Peyer's patch (tissue), 4 donors: ENCODE measurements around the gene SLC35B1. TPM values are rescaled to one million over a fixed set of nuclear protein-coding genes. Genes with fewer than 3 reads are reported as not detected.

Experiments
- DNase-seq, 3 donors: peaks; one replicate each; pipeline ENCODE4 v3.0.0-alpha.2; 2017 to 2019
- H3K27ac ChIP-seq, 4 donors: fragments of 200-600 bp; sonication (generic); one replicate each; pipeline ENCODE4 v1.5.1; 2016 to 2019
- H3K27me3 ChIP-seq, 2 donors: fragments of 200-600 bp; sonication (generic); one replicate each; pipeline ENCODE4 v1.5.1; 2019
- H3K36me3 ChIP-seq, 3 donors: fragments of 200-600 bp; sonication (generic); one replicate each; pipeline ENCODE4 v1.5.1; 2016 to 2019
- H3K4me1 ChIP-seq, 4 donors: fragments of 200-600 bp; sonication (generic); one replicate each; pipeline ENCODE4 v1.5.1; 2016 to 2019
- H3K4me3 ChIP-seq, 4 donors: fragments of 200-600 bp; sonication (generic); 1 replicate in 3 of 4; 2 replicates in 1 of 4; pipeline ENCODE4 v1.5.1; 2016 to 2019; ENCODE audit warnings: mild to moderate bottlenecking in 1 of 4
- H3K9me3 ChIP-seq, 4 donors: fragments of 200-600 bp; sonication (generic); one replicate each; pipeline ENCODE4 v1.5.1; 2016 to 2019; ENCODE audit warnings: mild to moderate bottlenecking in 1 of 4
- POLR2A ChIP-seq, 2 donors: fragments of 450-650 bp; IDR thresholded peaks; one replicate each; pipeline ENCODE4 v1.5.1; 2017; ENCODE audit warnings: antibody characterized with exemption in 2 of 2, mild to moderate bottlenecking in 2 of 2, moderate library complexity in 2 of 2
- total RNA-seq, 4 donors: library from RNA; depleted of rRNA; stranded (reverse); fragments of >200 nt; gene quantifications; one replicate each; pipeline ENCODE4 v1.1.0, GENCODE V29; 2016
- TF ChIP-seq, protein P1 (sequence below), 6 experiments: fragments of 450-650 bp in 4 of 6; fragments of 200-600 bp in 2 of 6; sonication (generic) in 1 of 6; IDR thresholded peaks; one replicate each; pipeline ENCODE4 v1.5.1; 2017 to 2019; ENCODE audit warnings: antibody characterized with exemption in 6 of 6, mild to moderate bottlenecking in 3 of 6, moderate library complexity in 1 of 6

SLC35B1 gene, protein sequence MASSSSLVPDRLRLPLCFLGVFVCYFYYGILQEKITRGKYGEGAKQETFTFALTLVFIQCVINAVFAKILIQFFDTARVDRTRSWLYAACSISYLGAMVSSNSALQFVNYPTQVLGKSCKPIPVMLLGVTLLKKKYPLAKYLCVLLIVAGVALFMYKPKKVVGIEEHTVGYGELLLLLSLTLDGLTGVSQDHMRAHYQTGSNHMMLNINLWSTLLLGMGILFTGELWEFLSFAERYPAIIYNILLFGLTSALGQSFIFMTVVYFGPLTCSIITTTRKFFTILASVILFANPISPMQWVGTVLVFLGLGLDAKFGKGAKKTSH
- 100 to 1,000 TPM in 1 of 4 donors, 10 to 100 TPM in 3; 42.1 to 115 (median 78.2) TPM for total RNA-seq

DNA sequence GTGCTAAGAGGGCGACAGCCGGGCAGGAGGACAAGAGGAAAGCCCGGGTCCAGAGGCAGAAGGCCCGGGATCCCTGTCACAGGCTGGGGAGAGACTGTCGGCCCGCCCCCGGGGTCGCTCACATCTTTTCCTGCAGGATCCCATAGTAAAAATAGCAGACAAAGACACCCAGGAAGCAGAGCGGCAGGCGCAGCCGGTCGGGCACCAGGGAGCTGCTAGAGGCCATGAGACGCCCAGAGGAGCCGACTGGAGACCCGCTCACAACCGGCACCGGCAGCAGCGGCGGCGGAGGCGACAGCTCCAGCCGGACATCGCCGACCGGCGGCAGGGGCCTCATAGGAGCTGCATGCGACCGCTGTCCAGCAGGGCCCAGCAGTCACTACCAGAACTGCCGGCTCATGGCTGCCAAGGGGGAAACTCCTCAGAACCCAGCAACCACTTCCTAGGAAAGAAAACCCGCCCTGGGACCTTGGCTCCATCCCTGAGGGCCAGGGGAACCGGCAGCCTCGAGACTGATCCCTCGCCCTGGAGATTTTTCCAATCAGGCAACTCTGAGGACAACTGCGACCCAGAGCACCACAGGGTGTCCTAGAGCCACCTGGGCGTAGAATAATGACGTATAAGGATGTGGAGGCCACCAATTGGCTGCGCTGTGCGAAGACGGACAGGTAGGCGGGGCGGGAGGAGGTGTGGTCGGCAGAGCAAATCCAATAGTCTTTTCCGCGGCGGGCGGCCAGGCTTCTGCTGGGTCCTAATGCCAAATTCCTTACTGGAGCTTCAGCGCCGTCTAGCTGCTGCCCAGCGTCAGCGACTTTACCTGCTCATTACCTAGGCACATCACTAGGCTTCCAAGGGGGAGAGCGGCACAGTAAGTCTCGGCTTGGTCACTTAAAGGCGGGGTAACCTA, at the start of gene SLC35B1:
Gene SLC35B1, minus strand, starts transcription at position 357 of the 907 bp plus-strand sequence. Its CDS starts 131 bp downstream, at position 226.
- peak; percentile 71 to 81 for TF ChIP-seq POLR2A (IDR thresholded peaks at IDR 0.05)
- TF ChIP-seq, protein P1, sequence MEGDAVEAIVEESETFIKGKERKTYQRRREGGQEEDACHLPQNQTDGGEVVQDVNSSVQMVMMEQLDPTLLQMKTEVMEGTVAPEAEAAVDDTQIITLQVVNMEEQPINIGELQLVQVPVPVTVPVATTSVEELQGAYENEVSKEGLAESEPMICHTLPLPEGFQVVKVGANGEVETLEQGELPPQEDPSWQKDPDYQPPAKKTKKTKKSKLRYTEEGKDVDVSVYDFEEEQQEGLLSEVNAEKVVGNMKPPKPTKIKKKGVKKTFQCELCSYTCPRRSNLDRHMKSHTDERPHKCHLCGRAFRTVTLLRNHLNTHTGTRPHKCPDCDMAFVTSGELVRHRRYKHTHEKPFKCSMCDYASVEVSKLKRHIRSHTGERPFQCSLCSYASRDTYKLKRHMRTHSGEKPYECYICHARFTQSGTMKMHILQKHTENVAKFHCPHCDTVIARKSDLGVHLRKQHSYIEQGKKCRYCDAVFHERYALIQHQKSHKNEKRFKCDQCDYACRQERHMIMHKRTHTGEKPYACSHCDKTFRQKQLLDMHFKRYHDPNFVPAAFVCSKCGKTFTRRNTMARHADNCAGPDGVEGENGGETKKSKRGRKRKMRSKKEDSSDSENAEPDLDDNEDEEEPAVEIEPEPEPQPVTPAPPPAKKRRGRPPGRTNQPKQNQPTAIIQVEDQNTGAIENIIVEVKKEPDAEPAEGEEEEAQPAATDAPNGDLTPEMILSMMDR (IDR thresholded peaks at IDR 0.05), result peak; percentile 71 to 95 (median 82)
- Histone ChIP-seq H3K9me3 (no peaks in the 10 kb centered on the region), H3K27me3 (no peaks in the 10 kb centered on the region), H3K4me3 (peak within 1 kb of the TSS; percentile 60 to 93 (median 86)), H3K27ac (peak within 1 kb of the TSS; percentile 84 to 93 (median 90)), H3K36me3 (peaks cover 0 to 44% (median 4%) of the 10 kb centered on the region in 3 donors), H3K4me1 (peaks cover 3 to 40% (median 6%) of the 10 kb centered on the region in 4 donors)
- peak; percentile 98 to 100 (median 99) for DNase-seq

GRCh38 chr17:49757151-49757777, 49.5 kb upstream of the SLC35B1 start:
- TF ChIP-seq POLR2A (IDR thresholded peaks at IDR 0.05), result no peak
- TF ChIP-seq, protein P1 (IDR thresholded peaks at IDR 0.05), result no peak

DNA sequence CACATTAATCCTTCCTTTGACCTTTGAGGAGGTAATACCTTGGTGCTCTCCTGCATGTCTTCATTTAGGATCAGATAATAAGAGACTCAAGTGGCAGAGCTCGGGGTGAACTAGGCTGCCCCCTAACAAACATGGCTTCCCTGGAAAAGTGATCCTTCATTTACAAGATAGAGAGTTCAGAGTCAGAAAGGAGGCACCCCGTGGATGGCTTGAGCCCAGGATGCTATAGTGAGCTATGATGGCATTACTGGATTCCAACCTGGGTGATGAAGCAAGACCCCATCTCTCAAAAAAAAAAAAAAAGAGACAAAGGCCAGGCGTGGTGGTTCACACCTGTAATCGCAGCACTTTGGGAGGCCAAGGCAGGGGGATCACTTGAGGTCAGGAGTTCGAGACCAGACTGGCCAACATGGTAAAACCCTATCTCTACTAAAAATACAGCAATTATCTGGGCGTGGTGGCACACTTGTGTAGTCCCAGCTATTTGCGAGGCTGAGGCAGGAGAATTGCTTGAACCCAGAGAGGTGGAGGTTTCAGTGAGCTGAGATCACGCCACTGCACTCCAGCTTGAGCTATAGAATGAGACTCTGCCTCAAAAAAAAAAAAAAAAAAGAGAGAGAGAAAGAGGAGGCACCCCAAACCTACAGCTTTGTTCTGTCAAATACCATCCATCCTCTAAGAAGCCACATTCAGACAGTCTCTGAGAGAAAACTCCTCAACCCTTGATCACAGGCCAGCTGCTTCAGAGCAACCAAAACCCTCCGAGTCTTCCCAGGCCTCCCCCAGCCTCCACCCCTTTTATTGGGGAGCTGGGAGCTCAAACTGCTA, 48.8 kb upstream of the SLC35B1 start:
- Histone ChIP-seq H3K4me1 (peaks cover 0 to 11% (median 8%) of the 10 kb centered on the region in 4 donors), H3K27ac (peak overlapping the region in 1 of 4 donors; percentile 19), H3K9me3 (no peaks in the 10 kb centered on the region), H3K36me3 (no peaks in the 10 kb centered on the region), H3K4me3 (no peak overlapping the region), H3K27me3 (no peaks in the 10 kb centered on the region)
- no peak for TF ChIP-seq POLR2A (IDR thresholded peaks at IDR 0.05)
- TF ChIP-seq, protein P1 (IDR thresholded peaks at IDR 0.05), result no peak
- no peak for DNase-seq

More at GRCh38 chr17:49757151-49757777, 49.5 kb upstream of the SLC35B1 start:
- Histone ChIP-seq H3K4me3 (no peak overlapping the region), H3K4me1 (peaks cover 0 to 16% (median 9%) of the 10 kb centered on the region in 4 donors), H3K27me3 (no peaks in the 10 kb centered on the region), H3K9me3 (no peaks in the 10 kb centered on the region), H3K36me3 (no peaks in the 10 kb centered on the region), H3K27ac (peak overlapping the region in 1 of 4 donors; percentile 19)
- no peak for DNase-seq

DNA sequence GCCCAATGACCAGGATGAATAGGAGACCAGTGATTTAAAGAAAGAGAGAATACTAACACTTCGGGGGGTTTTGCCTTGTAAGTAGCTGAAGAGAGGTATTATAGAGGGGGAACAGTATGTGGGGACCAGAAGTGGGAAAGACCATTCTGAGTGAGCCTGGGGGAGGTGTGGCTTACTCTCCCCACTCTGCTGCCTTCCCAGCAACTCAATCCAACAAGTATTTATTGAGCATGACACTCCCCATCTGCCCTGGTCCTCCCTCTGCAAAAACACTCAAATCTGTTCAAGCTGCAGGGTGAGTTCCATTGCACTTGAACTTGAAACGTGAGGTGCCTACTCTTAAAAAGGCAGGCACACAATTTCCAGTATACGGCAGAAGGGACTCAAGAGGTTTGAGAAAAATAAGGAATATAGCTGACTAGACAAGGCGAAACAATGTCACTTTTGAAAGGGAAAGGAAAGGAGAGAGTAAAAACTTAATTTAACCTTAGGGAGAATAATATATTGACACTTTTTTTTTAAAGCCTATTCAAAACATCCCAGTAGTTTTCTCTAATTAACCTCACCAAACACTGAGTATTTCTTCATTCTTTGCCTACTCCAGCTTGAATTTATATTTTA, 48.0 kb upstream of the SLC35B1 start:
- no peak for TF ChIP-seq POLR2A (IDR thresholded peaks at IDR 0.05)
- TF ChIP-seq, protein P1 (IDR thresholded peaks at IDR 0.05), result no peak
- H3K36me3 ChIP-seq, result no peaks in the 10 kb centered on the region
- H3K4me3 ChIP-seq, result no peak overlapping the region
- no peak overlapping the region for H3K27ac ChIP-seq
- peaks cover 0 to 10% (median 6%) of the 10 kb centered on the region in 4 donors for H3K4me1 ChIP-seq
- no peak for DNase-seq
- no peaks in the 10 kb centered on the region for H3K27me3 ChIP-seq
- H3K9me3 ChIP-seq, result no peaks in the 10 kb centered on the region
